Adipocyte (in vitro differentiated cells): ENCODE data around the gene MCOLN1.

Experiments
- DNase-seq: peaks from one replicate; pipeline ENCODE4 v3.0.0-alpha.2; 2015; ENCODE audit warnings: low read depth
- H3K27me3 ChIP-seq: replicated peaks from 2 replicates; pipeline ENCODE4 v1.7.0; 2013; ENCODE audit warnings: mild to moderate bottlenecking, low read length, moderate library complexity; ENCODE audit not compliant: control insufficient read depth, insufficient read depth
- H3K36me3 ChIP-seq: 2 replicates; pipeline ENCODE4 v1.7.0; 2013; ENCODE audit warnings: low read length, mild to moderate bottlenecking, moderate library complexity; ENCODE audit not compliant: control insufficient read depth, insufficient read depth, severe bottlenecking
- H3K4me1 ChIP-seq: 2 replicates; pipeline ENCODE4 v1.7.0; 2013; ENCODE audit warnings: mild to moderate bottlenecking, low read length, moderate library complexity; ENCODE audit not compliant: control insufficient read depth, insufficient read depth
- H3K4me3 ChIP-seq: 2 replicates; pipeline ENCODE4 v1.7.0; 2013; ENCODE audit warnings: mild to moderate bottlenecking, low read length, moderate library complexity
- H3K9ac ChIP-seq: 2 replicates; pipeline ENCODE4 v1.7.0; 2013; ENCODE audit warnings: mild to moderate bottlenecking, low read length, moderate library complexity
- H3K9me3 ChIP-seq: 2 replicates; pipeline ENCODE4 v1.7.0; 2013; ENCODE audit warnings: mild to moderate bottlenecking, low read length, moderate library complexity; ENCODE audit not compliant: control insufficient read depth

MCOLN1 gene

GRCh38 chr19:7483720-7484201 lies 38.7 kb upstream of the MCOLN1 start:
- Histone ChIP-seq H3K27me3 (no peaks in the 10 kb centered on the region), H3K9ac (no peak overlapping the region)
- no peak for DNase-seq

DNA sequence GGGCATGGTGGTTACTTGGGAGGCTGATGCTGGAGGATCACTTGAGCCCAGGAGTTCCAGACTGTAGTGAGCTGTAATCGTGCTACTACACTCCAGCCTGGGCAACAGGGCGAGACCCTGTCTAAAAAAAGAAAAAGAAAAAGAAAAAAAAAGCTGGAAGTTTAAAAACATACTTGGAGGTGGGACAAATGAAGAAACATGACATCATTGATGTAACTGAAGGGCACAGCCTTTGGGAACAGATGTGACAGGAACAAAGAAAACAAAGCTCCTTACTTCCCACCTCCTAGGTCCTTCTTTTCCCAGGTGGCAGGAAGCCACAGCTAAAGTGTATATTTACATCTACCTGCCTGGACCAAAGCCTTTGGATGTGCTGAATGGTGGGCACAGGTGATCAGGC lies 35.5 kb upstream of the MCOLN1 start:
- Histone ChIP-seq H3K9me3 (no peaks in the 10 kb centered on the region), H3K9ac (no peak overlapping the region), H3K4me3 (no peak overlapping the region), H3K36me3 (no peaks in the 10 kb centered on the region), H3K4me1 (peaks cover 9% of the 10 kb centered on the region), H3K27me3 (no peaks in the 10 kb centered on the region)
- no peak for DNase-seq

More at GRCh38 chr19:7483720-7484201, 38.7 kb upstream of the MCOLN1 start:
- Histone ChIP-seq H3K36me3 (no peaks in the 10 kb centered on the region), H3K4me3 (no peak overlapping the region), H3K9me3 (no peaks in the 10 kb centered on the region), H3K4me1 (peaks cover 23% of the 10 kb centered on the region)

- H3K4me1 ChIP-seq, result peaks cover 9% of the 10 kb centered on the region
- peak; percentile 95 for DNase-seq
Measured at GRCh38 chr19:7488736-7489353, 33.6 kb upstream of the MCOLN1 start, which contains the start of gene PEX11G. TSS of gene PEX11G (minus strand) at chr19:7489035. CDS start at chr19:7489010, 25 bp downstream.

GRCh38 chr19:7489609-7490044 lies 32.8 kb upstream of the MCOLN1 start:
- H3K36me3 ChIP-seq, result no peaks in the 10 kb centered on the region
- no peaks in the 10 kb centered on the region for H3K9me3 ChIP-seq
- H3K9ac ChIP-seq, result peak overlapping the region; percentile 93
- H3K4me3 ChIP-seq, result peak overlapping the region; percentile 90
- H3K4me1 ChIP-seq, result peaks cover 9% of the 10 kb centered on the region
- DNase-seq, result no peak
- H3K27me3 ChIP-seq, result no peaks in the 10 kb centered on the region

More at GRCh38 chr19:7488736-7489353, 33.6 kb upstream of the MCOLN1 start, which contains the start of gene PEX11G:
- Histone ChIP-seq H3K9ac (peak within 1 kb of the TSS; percentile 93), H3K4me3 (peak within 1 kb of the TSS; percentile 90), H3K36me3 (no peaks in the 10 kb centered on the region), H3K27me3 (no peaks in the 10 kb centered on the region), H3K9me3 (no peaks in the 10 kb centered on the region)

DNA sequence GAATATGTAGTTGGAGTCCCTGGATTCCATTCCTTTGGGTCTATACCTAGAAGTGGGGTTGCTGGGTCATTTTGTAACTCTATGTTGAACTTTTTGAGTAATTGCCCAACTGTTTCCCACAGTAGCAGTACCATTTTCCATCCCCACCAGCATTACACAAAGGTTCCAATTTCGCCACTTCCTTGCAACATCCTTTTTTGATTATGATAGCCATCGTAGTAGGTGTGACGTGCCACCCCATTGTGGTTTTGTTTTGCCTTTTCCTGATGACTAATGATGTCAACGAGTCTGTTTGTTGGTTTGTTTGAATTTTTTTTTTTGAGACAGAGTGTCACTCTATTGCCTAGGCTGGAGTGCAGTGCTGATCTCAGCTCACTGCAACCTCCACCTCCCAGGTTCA lies 30.3 kb upstream of the MCOLN1 start:
- Histone ChIP-seq H3K4me1 (peaks cover 9% of the 10 kb centered on the region), H3K27me3 (no peaks in the 10 kb centered on the region), H3K36me3 (no peaks in the 10 kb centered on the region), H3K9ac (no peak overlapping the region), H3K9me3 (no peaks in the 10 kb centered on the region), H3K4me3 (no peak overlapping the region)
- DNase-seq, result peak; percentile 57

DNA sequence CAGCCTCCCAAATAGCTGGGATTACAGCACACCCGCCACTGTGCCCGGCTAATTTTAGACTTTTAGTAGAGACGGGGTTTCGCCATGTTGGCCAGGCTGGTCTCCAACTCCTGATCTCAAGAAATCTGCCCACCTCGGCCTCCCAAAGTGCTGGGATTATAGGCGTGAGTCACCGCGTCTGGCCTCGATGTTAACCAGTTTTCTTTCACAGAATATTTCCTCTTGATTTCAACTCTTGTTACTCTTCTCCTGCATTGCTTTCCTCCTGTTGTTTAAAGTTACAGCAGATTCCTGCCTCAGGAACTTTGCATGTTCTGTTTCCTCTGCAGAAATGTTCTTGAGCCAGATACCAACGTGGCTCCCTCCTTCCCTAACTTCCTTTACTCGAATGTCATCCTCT lies 29.9 kb upstream of the MCOLN1 start:
- H3K9ac ChIP-seq, result no peak overlapping the region
- peaks cover 3% of the 10 kb centered on the region for H3K27me3 ChIP-seq
- H3K4me1 ChIP-seq, result peaks cover 9% of the 10 kb centered on the region
- no peaks in the 10 kb centered on the region for H3K36me3 ChIP-seq
- DNase-seq, result peak; percentile 19
- no peaks in the 10 kb centered on the region for H3K9me3 ChIP-seq
- H3K4me3 ChIP-seq, result no peak overlapping the region

DNA sequence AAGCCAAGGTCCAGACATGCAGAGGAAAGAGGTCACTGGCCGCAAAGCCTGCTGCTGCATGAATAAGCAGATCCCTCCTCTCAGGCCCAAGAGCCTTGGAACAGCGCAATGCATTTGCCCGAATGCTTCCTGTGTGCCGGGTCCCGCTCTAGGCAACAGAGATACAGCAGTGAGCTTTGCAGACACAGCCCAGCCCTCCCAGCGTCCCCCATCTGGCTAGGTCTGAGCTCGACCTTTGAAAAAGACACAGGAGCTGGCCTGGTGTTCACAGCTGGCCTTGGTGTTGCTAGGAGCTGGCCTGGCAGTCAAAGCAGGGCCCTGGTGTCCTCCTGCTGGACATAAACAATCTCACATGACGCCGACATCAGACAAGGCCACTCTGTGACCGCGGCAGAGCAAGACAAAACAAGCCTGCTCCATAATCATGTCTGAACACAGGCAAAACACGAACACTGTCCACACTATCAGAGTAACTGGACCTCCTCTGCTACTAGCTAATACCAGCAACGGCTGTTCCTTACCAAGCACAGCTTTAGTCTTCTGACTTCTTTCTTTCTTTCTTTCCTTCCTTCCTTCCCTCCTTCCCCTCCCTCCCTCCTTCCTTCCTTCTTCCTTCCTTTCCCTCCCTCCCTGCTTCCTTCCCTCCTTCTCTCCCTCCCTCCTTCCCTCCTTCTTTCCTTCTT lies 27.9 kb upstream of the MCOLN1 start:
- Histone ChIP-seq H3K9me3 (no peaks in the 10 kb centered on the region), H3K9ac (peak overlapping the region; percentile 67), H3K4me1 (no peaks in the 10 kb centered on the region), H3K36me3 (no peaks in the 10 kb centered on the region), H3K27me3 (peaks cover 5% of the 10 kb centered on the region), H3K4me3 (no peak overlapping the region)
- DNase-seq, result peak; percentile 13

- peak; percentile 48 for DNase-seq
Measured at GRCh38 chr19:7497292-7497691, 25.1 kb upstream of the MCOLN1 start.

DNA sequence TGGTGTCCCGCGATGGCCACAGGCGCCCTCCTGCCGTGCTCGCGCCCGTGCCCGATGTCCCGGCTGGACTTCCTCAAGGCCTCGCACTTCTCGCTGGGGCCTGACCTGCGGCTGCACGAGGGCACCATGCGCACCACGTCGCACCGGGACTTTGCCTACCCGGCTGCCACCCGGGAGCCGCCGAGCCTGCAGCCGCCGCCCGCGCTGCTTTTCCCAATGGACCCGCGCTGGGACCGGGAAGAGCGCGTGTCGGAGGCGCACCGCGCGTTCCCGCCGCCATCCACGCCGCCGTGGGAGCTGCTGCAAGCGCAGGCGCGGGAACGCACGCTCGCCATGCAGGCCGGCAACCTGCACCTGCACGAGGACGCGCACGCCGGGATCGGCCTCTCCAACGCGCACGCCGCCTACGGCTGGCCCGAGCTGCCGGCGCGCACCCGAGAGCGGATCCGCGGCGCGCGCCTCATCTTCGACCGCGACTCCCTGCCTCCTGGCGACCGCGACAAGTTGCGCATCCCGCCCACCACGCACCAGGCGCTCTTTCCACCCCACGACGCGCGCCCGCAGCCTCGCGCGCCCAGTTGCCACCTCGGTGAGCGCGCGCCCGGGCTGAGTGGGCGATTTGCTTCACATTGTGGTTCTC lies 21.5 kb upstream of the MCOLN1 start:
- peak overlapping the region; percentile 70 for H3K4me3 ChIP-seq

More at GRCh38 chr19:7497292-7497691, 25.1 kb upstream of the MCOLN1 start:
- Histone ChIP-seq H3K4me3 (no peak overlapping the region), H3K27me3 (peaks cover 9% of the 10 kb centered on the region), H3K36me3 (no peaks in the 10 kb centered on the region), H3K9me3 (no peaks in the 10 kb centered on the region), H3K4me1 (no peaks in the 10 kb centered on the region), H3K9ac (no peak overlapping the region)

DNA sequence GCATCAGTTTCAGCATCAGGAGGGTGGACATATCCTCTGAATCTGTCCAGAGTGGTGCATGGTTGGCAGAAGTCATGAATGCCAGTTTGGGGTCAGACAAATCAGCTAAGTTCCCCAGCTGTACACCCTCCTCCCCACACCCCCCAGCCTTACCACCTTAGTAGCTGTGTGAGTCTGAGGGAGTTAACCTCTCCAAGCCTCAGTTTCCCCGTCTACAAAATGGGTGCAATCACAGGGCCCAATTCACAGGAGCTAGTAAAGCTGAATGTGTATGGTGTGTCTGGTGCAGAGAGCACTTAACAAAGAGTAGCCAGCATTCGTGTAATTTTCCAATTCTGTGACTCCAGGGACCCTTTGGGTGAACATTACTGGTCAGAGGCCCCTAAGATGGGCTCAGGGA lies 19.9 kb upstream of the MCOLN1 start:
- Histone ChIP-seq H3K4me3 (no peak overlapping the region), H3K27me3 (peaks cover 22% of the 10 kb centered on the region), H3K9me3 (no peaks in the 10 kb centered on the region), H3K36me3 (no peaks in the 10 kb centered on the region), H3K4me1 (no peaks in the 10 kb centered on the region), H3K9ac (no peak overlapping the region)
- no peak for DNase-seq

More for the DNA sequence above, 21.5 kb upstream of the MCOLN1 start:
- peaks cover 25% of the 10 kb centered on the region for H3K27me3 ChIP-seq
- H3K36me3 ChIP-seq, result no peaks in the 10 kb centered on the region
- DNase-seq, result peak; percentile 56
- no peaks in the 10 kb centered on the region for H3K4me1 ChIP-seq
- H3K9ac ChIP-seq, result no peak overlapping the region
- no peaks in the 10 kb centered on the region for H3K9me3 ChIP-seq

GRCh38 chr19:7504684-7505083 lies 17.7 kb upstream of the MCOLN1 start:
- Histone ChIP-seq H3K9me3 (no peaks in the 10 kb centered on the region), H3K4me3 (no peak overlapping the region), H3K36me3 (no peaks in the 10 kb centered on the region), H3K27me3 (peaks cover 23% of the 10 kb centered on the region), H3K9ac (no peak overlapping the region), H3K4me1 (no peaks in the 10 kb centered on the region)
- DNase-seq, result no peak
